GM12872 (cell line): ENCODE data around the gene PRMT5.

Experiments
- CTCF ChIP-seq: IDR thresholded peaks from 3 replicates; pipeline ENCODE4 v1.5.1; 2011; ENCODE audit warnings: low read depth, mild to moderate bottlenecking, low read length, moderate library complexity; ENCODE audit not compliant: insufficient read depth

PRMT5 gene

GRCh38 chr14:22952418-22952817 is 23.2 kb upstream of the PRMT5 start:
- TF ChIP-seq CTCF = no peak

- no peak for TF ChIP-seq CTCF
Measured at GRCh38 chr14:22945642-22946041, 16.5 kb upstream of the PRMT5 start.

GRCh38 chr14:22939684-22940083 is 10.5 kb upstream of the PRMT5 start:
- TF ChIP-seq CTCF = no peak

GRCh38 chr14:22935156-22935555 is 6.0 kb upstream of the PRMT5 start:
- TF ChIP-seq CTCF = no peak

- TF ChIP-seq CTCF = no peak
Measured at GRCh38 chr14:22932146-22932545, 3.0 kb upstream of the PRMT5 start.

- no peak for TF ChIP-seq CTCF
Measured at GRCh38 chr14:22929961-22930364, 787 bp upstream of the PRMT5 start.

GRCh38 chr14:22928237-22929103 is 706 bp downstream of the PRMT5 start:
- TF ChIP-seq CTCF = no peak
